Measurements from ENCODE around the gene EXOSC7. TPM values are rescaled to one million over a fixed set of nuclear protein-coding genes. Genes with fewer than 3 reads are reported as not detected.
A peak's percentile ranks its signal among the peaks of the same experiment; 100 is the strongest.

EXOSC7 gene
- total RNA-seq, 5 donors from 2014 or later (not counting 1 experiment from before 2014, with no cell fraction given): 27.7 to 44.3 (median 42.0) TPM

- Histone ChIP-seq H3K9me3 (no peaks in the 10 kb centered on the region), H3K4me1 (ENCODE audit: control insufficient read depth in 1 of 2, extremely low read depth in 1 of 2, insufficient read depth in 2 of 2, low read length in 2 of 2) (peaks cover 15 to 21% of the 10 kb centered on the region in 2 experiments), H3K36me3 (ENCODE audit: control insufficient read depth in 2 of 2, extremely low read depth in 1 of 2, insufficient read depth in 1 of 2, low read length in 1 of 2) (no peaks in the 10 kb centered on the region), H3K27me3 (replicated peaks in 1 of 2; ENCODE audit: control insufficient read depth in 2 of 2, extremely low read depth in 1 of 2, insufficient read depth in 2 of 2, low read length in 1 of 2) (peaks cover 0 to 13% of the 10 kb centered on the region in 2 experiments), H3K4me3 (ENCODE audit: control insufficient read depth in 1 of 2, extremely low read depth in 1 of 2, low read length in 1 of 2) (no peak overlapping the region), H3K27ac (ENCODE audit: low read length) (no peak overlapping the region)
- H3K36me3 Mint-ChIP-seq: no peaks in the 10 kb centered on the region
- POLR2A ChIA-PET: no interaction called here
- ATAC-seq (replicated peaks in 1 of 4) (no peak), DNase-seq (peak in 1 of 35 experiments; percentile 20)
- H3K27me3 Mint-ChIP-seq: peaks cover 6 to 8% of the 10 kb centered on the region in 2 donors
- WGBS (ENCODE audit: insufficient coverage): 94% methylated on average over 2 of the region's 2 CpGs
- H3K4me3 Mint-ChIP-seq: no peak overlapping the region
- CTCF ChIA-PET: interaction anchor here (0.7 to 6.4 kb wide), 12 partner anchors 9 to 615 kb away, joined by 3 to 119 read pairs (median 5); no protein-coding TSS in a partner anchor
- H3K4me1 Mint-ChIP-seq: peaks cover 22 to 30% (median 27%) of the 10 kb centered on the region in 3 donors
- H3K9me3 Mint-ChIP-seq: no peaks in the 10 kb centered on the region
- H3K27ac Mint-ChIP-seq: peak overlapping the region in 1 of 2 donors; percentile 12
Observed at GRCh38 chr3:45041666-45042065, 65.6 kb downstream of the EXOSC7 start.

- DNase-seq: no peak
- no CpG with 5 or more reads among the region's 3 CpGs for WGBS (ENCODE audit: insufficient coverage)
- peaks cover 5 to 8% of the 10 kb centered on the region in 2 donors for H3K27me3 Mint-ChIP-seq
- H3K4me1 Mint-ChIP-seq: peaks cover 19 to 25% (median 24%) of the 10 kb centered on the region in 3 donors
- no peak for ATAC-seq (replicated peaks in 1 of 4)
- no peaks in the 10 kb centered on the region for H3K9me3 Mint-ChIP-seq
- H3K36me3 Mint-ChIP-seq: no peaks in the 10 kb centered on the region
- POLR2A ChIA-PET: no interaction called here
- H3K4me3 ChIP-seq (ENCODE audit: control insufficient read depth in 1 of 2, extremely low read depth in 1 of 2, low read length in 1 of 2): no peak overlapping the region
- H3K4me1 ChIP-seq (ENCODE audit: control insufficient read depth in 1 of 2, extremely low read depth in 1 of 2, insufficient read depth in 2 of 2, low read length in 2 of 2): peaks cover 15 to 18% of the 10 kb centered on the region in 2 experiments
- CTCF ChIA-PET: interaction anchor here (0.8 to 6.4 kb wide), 7 partner anchors 8 to 614 kb away, joined by 3 to 119 read pairs (median 5); no protein-coding TSS in a partner anchor
- no peak overlapping the region for H3K4me3 Mint-ChIP-seq
- no peaks in the 10 kb centered on the region for H3K36me3 ChIP-seq (ENCODE audit: control insufficient read depth in 2 of 2, extremely low read depth in 1 of 2, insufficient read depth in 1 of 2, low read length in 1 of 2)
- no peak overlapping the region for H3K27ac Mint-ChIP-seq
- H3K27me3 ChIP-seq (replicated peaks in 1 of 2; ENCODE audit: control insufficient read depth in 2 of 2, extremely low read depth in 1 of 2, insufficient read depth in 2 of 2, low read length in 1 of 2): peaks cover 0 to 10% of the 10 kb centered on the region in 2 experiments
- H3K27ac ChIP-seq (ENCODE audit: low read length): no peak overlapping the region
- no peaks in the 10 kb centered on the region for H3K9me3 ChIP-seq
Observed at GRCh38 chr3:45042162-45042561, 66.1 kb downstream of the EXOSC7 start.

GRCh38 chr3:45043728-45044299, 67.8 kb downstream of the EXOSC7 start:
- no peak for DNase-seq
- H3K27ac ChIP-seq (ENCODE audit: low read length): no peak overlapping the region
- POLR2A ChIA-PET: interaction anchor here in 1 of 2 donors (0.6 kb wide), 1 partner anchor 610 kb away, joined by 6 read pairs; no protein-coding TSS in a partner anchor
- ATAC-seq (replicated peaks in 1 of 4): no peak
- Mint-ChIP-seq H3K4me1 (peaks cover 14 to 18% (median 17%) of the 10 kb centered on the region in 3 donors), H3K9me3 (no peaks in the 10 kb centered on the region), H3K4me3 (no peak overlapping the region), H3K36me3 (no peaks in the 10 kb centered on the region), H3K27me3 (peaks cover 6 to 12% of the 10 kb centered on the region in 2 donors), H3K27ac (no peak overlapping the region)
- CTCF ChIA-PET: interaction anchor here (0.6 to 6.4 kb wide), 7 partner anchors 23 to 1310 kb away, joined by 3 to 119 read pairs (median 4); partner anchors contain the start of gene CCR2 (in 1 of the 2)
- peaks cover 14 to 15% of the 10 kb centered on the region in 2 experiments for H3K4me1 ChIP-seq (ENCODE audit: control insufficient read depth in 1 of 2, extremely low read depth in 1 of 2, insufficient read depth in 2 of 2, low read length in 2 of 2)
- peaks cover 0 to 15% of the 10 kb centered on the region in 2 experiments for H3K27me3 ChIP-seq (replicated peaks in 1 of 2; ENCODE audit: control insufficient read depth in 2 of 2, extremely low read depth in 1 of 2, insufficient read depth in 2 of 2, low read length in 1 of 2)
- H3K4me3 ChIP-seq (ENCODE audit: control insufficient read depth in 1 of 2, extremely low read depth in 1 of 2, low read length in 1 of 2): no peak overlapping the region
- H3K9me3 ChIP-seq: no peaks in the 10 kb centered on the region
- no peaks in the 10 kb centered on the region for H3K36me3 ChIP-seq (ENCODE audit: control insufficient read depth in 2 of 2, extremely low read depth in 1 of 2, insufficient read depth in 1 of 2, low read length in 1 of 2)
- 100% methylated on average over 2 of the region's 2 CpGs for WGBS (ENCODE audit: insufficient coverage)

- no peaks in the 10 kb centered on the region for H3K36me3 Mint-ChIP-seq
- ATAC-seq (replicated peaks in 1 of 4): no peak
- peaks cover 0 to 24% of the 10 kb centered on the region in 2 experiments for H3K27me3 ChIP-seq (replicated peaks in 1 of 2; ENCODE audit: control insufficient read depth in 2 of 2, extremely low read depth in 1 of 2, insufficient read depth in 2 of 2, low read length in 1 of 2)
- H3K9me3 Mint-ChIP-seq: no peaks in the 10 kb centered on the region
- no peaks in the 10 kb centered on the region for H3K4me1 Mint-ChIP-seq
- peaks cover 16 to 24% of the 10 kb centered on the region in 2 donors for H3K27me3 Mint-ChIP-seq
- H3K27ac ChIP-seq (ENCODE audit: low read length): no peak overlapping the region
- POLR2A ChIA-PET: no interaction called here
- no peaks in the 10 kb centered on the region for H3K4me1 ChIP-seq (ENCODE audit: control insufficient read depth in 1 of 2, extremely low read depth in 1 of 2, insufficient read depth in 2 of 2, low read length in 2 of 2)
- no peak overlapping the region for H3K4me3 Mint-ChIP-seq
- H3K4me3 ChIP-seq (ENCODE audit: control insufficient read depth in 1 of 2, extremely low read depth in 1 of 2, low read length in 1 of 2): no peak overlapping the region
- DNase-seq: no peak
- H3K36me3 ChIP-seq (ENCODE audit: control insufficient read depth in 2 of 2, extremely low read depth in 1 of 2, insufficient read depth in 1 of 2, low read length in 1 of 2): no peaks in the 10 kb centered on the region
- WGBS (ENCODE audit: insufficient coverage): 80% methylated on average over 4 of the region's 4 CpGs
- no peaks in the 10 kb centered on the region for H3K9me3 ChIP-seq
- no peak overlapping the region for H3K27ac Mint-ChIP-seq
- CTCF ChIA-PET: interaction anchor here (0.6 to 1.1 kb wide), 4 partner anchors 24 to 161 kb away, joined by 3 read pairs; no protein-coding TSS in a partner anchor
Observed at GRCh38 chr3:45048244-45048643, 72.2 kb downstream of the EXOSC7 start.

DNA sequence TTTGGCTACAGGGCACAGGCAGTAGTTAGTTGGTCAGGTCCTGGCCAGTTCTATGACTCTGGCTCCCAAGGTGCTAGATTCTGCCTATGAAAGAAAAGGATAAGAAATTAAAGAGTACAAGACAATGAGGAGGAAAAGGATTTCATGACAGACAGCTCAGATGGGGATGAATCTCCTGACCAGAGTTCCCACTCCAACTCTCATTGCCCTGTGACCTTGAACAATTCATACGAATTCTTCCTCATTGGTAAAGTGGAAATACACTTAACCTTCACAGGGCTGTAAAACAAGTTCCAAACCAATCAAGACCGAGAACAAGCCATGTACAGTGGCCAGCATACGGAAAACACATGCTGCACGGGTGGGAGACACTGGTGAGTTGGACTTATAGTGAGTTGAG, 73.8 kb downstream of the EXOSC7 start:
- Histone ChIP-seq H3K27ac (ENCODE audit: low read length) (no peak overlapping the region), H3K4me3 (ENCODE audit: control insufficient read depth in 1 of 2, extremely low read depth in 1 of 2, low read length in 1 of 2) (no peak overlapping the region), H3K36me3 (ENCODE audit: control insufficient read depth in 2 of 2, extremely low read depth in 1 of 2, insufficient read depth in 1 of 2, low read length in 1 of 2) (no peaks in the 10 kb centered on the region), H3K4me1 (ENCODE audit: control insufficient read depth in 1 of 2, extremely low read depth in 1 of 2, insufficient read depth in 2 of 2, low read length in 2 of 2) (no peaks in the 10 kb centered on the region), H3K9me3 (no peaks in the 10 kb centered on the region), H3K27me3 (replicated peaks in 1 of 2; ENCODE audit: control insufficient read depth in 2 of 2, extremely low read depth in 1 of 2, insufficient read depth in 2 of 2, low read length in 1 of 2) (peaks cover 0 to 24% of the 10 kb centered on the region in 2 experiments)
- DNase-seq (no peak), ATAC-seq (replicated peaks in 1 of 4) (no peak)
- no peak overlapping the region for H3K4me3 Mint-ChIP-seq
- H3K4me1 Mint-ChIP-seq: peaks cover 4 to 9% (median 6%) of the 10 kb centered on the region in 3 donors
- H3K9me3 Mint-ChIP-seq: no peaks in the 10 kb centered on the region
- ChIA-PET CTCF (interaction anchor here in 1 of 2 donors (1.2 kb wide), 1 partner anchor 8 kb away, joined by 5 read pairs; no protein-coding TSS in a partner anchor), POLR2A (no interaction called here)
- 72% methylated on average over 2 of the region's 4 CpGs for WGBS (ENCODE audit: insufficient coverage)
- no peaks in the 10 kb centered on the region for H3K36me3 Mint-ChIP-seq
- peaks cover 16 to 27% of the 10 kb centered on the region in 2 donors for H3K27me3 Mint-ChIP-seq
- H3K27ac Mint-ChIP-seq: no peak overlapping the region

GRCh38 chr3:45051685-45052084, 75.6 kb downstream of the EXOSC7 start:
- Mint-ChIP-seq H3K36me3 (no peaks in the 10 kb centered on the region), H3K27me3 (peaks cover 16 to 24% of the 10 kb centered on the region in 2 donors), H3K4me3 (no peak overlapping the region), H3K4me1 (peaks cover 4 to 9% (median 6%) of the 10 kb centered on the region in 3 donors), H3K27ac (no peak overlapping the region), H3K9me3 (no peaks in the 10 kb centered on the region)
- H3K4me3 ChIP-seq (ENCODE audit: control insufficient read depth in 1 of 2, extremely low read depth in 1 of 2, low read length in 1 of 2): no peak overlapping the region
- DNase-seq (no peak), ATAC-seq (replicated peaks in 1 of 4) (no peak)
- no peak overlapping the region for H3K27ac ChIP-seq (ENCODE audit: low read length)
- CTCF ChIA-PET: no interaction called here
- H3K4me1 ChIP-seq (ENCODE audit: control insufficient read depth in 1 of 2, extremely low read depth in 1 of 2, insufficient read depth in 2 of 2, low read length in 2 of 2): no peaks in the 10 kb centered on the region
- POLR2A ChIA-PET: no interaction called here
- H3K36me3 ChIP-seq (ENCODE audit: control insufficient read depth in 2 of 2, extremely low read depth in 1 of 2, insufficient read depth in 1 of 2, low read length in 1 of 2): no peaks in the 10 kb centered on the region
- H3K9me3 ChIP-seq: no peaks in the 10 kb centered on the region
- peaks cover 0 to 18% of the 10 kb centered on the region in 2 experiments for H3K27me3 ChIP-seq (replicated peaks in 1 of 2; ENCODE audit: control insufficient read depth in 2 of 2, extremely low read depth in 1 of 2, insufficient read depth in 2 of 2, low read length in 1 of 2)
- WGBS (ENCODE audit: insufficient coverage): 84% methylated on average over 4 of the region's 6 CpGs

Measured in T-cell (primary cell).